PC-9 (cell line): ENCODE results near the gene PGAM5.

Experiments used
- CTCF ChIP-seq: fragments of 200-600 bp; sonication (generic); conservative IDR thresholded peaks from 2 replicates; pipeline ENCODE4 v1.6.1; 2017; ENCODE audit warnings: mixed run types, antibody characterized with exemption, mild to moderate bottlenecking, moderate library complexity
- EZH2 ChIP-seq: fragments of 200-600 bp; sonication (generic); IDR thresholded peaks from 2 replicates; pipeline ENCODE4 v1.8.0; 2017; ENCODE audit warnings: antibody characterized with exemption, low read depth

GRCh38 chr12:132765361-132765760, 54.7 kb downstream of the PGAM5 start:
- TF ChIP-seq CTCF (no peak), EZH2 (no peak)
